Endothelial cell (in vitro differentiated cells): ENCODE data around the gene PLA2G4C. TPM values are rescaled to one million over a fixed set of nuclear protein-coding genes. Genes with fewer than 3 reads are reported as not detected.

Experiments
- DNase-seq: peaks from one replicate; pipeline ENCODE4 v3.0.0; 2021; ENCODE audit warnings: low spot score
- H3K27ac Mint-ChIP-seq: one replicate; pipeline ENCODE4 v1.8.0; 2021; ENCODE audit warnings: mixed read lengths, inconsistent platforms; ENCODE audit not compliant: unreplicated experiment
- H3K27me3 Mint-ChIP-seq: one replicate; pipeline ENCODE4 v1.8.0; 2021; ENCODE audit warnings: mild to moderate bottlenecking, moderate library complexity, mixed read lengths, inconsistent platforms; ENCODE audit not compliant: unreplicated experiment
- H3K36me3 Mint-ChIP-seq: one replicate; pipeline ENCODE4 v1.8.0; 2021; ENCODE audit warnings: mild to moderate bottlenecking, low read depth, mixed read lengths, inconsistent platforms; ENCODE audit not compliant: unreplicated experiment
- H3K4me1 Mint-ChIP-seq: one replicate; pipeline ENCODE4 v1.8.0; 2021; ENCODE audit warnings: mild to moderate bottlenecking, mixed read lengths, inconsistent platforms; ENCODE audit not compliant: unreplicated experiment
- H3K4me3 Mint-ChIP-seq: one replicate; pipeline ENCODE4 v1.8.0; 2021; ENCODE audit warnings: mild to moderate bottlenecking, mixed read lengths, inconsistent platforms; ENCODE audit not compliant: unreplicated experiment
- H3K9me3 Mint-ChIP-seq: one replicate; pipeline ENCODE4 v1.8.0; 2021; ENCODE audit warnings: mixed read lengths, inconsistent platforms; ENCODE audit not compliant: unreplicated experiment
- CTCF ChIP-seq: fragments of 200-600 bp; sonication (generic); IDR thresholded peaks from one replicate; pipeline ENCODE4 v1.5.0; 2021; ENCODE audit warnings: antibody characterized with exemption; ENCODE audit not compliant: unreplicated experiment
- total RNA-seq: library from RNA; stranded (reverse); fragmentation: NEBNext Ultra II Directional; extraction: Animal tissue kit (Norgen Biotek cat#: 25700); gene quantifications from one replicate; pipeline ENCODE4 v1.2.1, GENCODE V29; 2021; ENCODE audit not compliant: unreplicated experiment

Gene PLA2G4C
- total RNA-seq, 1 donor from 2014 or later = 1.1 TPM

- Mint-ChIP-seq H3K4me1 (peaks cover 5% of the 10 kb centered on the region), H3K27ac (no peak overlapping the region), H3K4me3 (no peak overlapping the region), H3K27me3 (peaks cover 2% of the 10 kb centered on the region), H3K9me3 (no peaks in the 10 kb centered on the region), H3K36me3 (no peaks in the 10 kb centered on the region)
- no peak for DNase-seq
- no peak for TF ChIP-seq CTCF
Measured at GRCh38 chr19:48025480-48025879, 85.1 kb downstream of the PLA2G4C start.

- Mint-ChIP-seq H3K27ac (no peak overlapping the region), H3K36me3 (no peaks in the 10 kb centered on the region), H3K9me3 (no peaks in the 10 kb centered on the region), H3K4me1 (no peaks in the 10 kb centered on the region), H3K4me3 (no peak overlapping the region), H3K27me3 (peaks cover 2% of the 10 kb centered on the region)
- no peak for TF ChIP-seq CTCF
- DNase-seq = no peak
Measured at GRCh38 chr19:48023518-48023917, 87.1 kb downstream of the PLA2G4C start.

DNA sequence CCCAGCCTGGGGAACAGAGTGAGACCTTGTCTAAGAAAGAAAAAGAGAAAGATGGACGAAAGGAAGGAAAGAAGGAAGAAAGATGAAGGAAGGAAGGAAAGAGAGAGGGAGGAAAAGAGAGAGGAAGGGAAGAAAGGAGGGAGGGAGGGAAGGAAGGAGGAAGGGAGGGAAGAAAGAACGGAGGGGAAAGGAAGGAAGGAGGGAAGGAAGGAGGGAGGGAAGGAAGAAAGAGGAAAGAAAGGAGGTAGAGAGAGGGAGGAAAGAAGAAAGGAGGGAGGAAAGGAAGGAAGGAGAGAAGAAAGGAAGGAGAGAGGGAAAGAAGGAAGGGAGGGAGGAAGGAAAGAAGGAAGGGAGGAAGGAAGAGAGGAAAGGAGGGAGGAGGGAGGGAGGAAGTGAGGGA, 87.6 kb downstream of the PLA2G4C start:
- DNase-seq = no peak
- Mint-ChIP-seq H3K4me1 (no peaks in the 10 kb centered on the region), H3K27me3 (peaks cover 2% of the 10 kb centered on the region), H3K27ac (no peak overlapping the region), H3K4me3 (no peak overlapping the region), H3K36me3 (no peaks in the 10 kb centered on the region), H3K9me3 (no peaks in the 10 kb centered on the region)
- no peak for TF ChIP-seq CTCF

GRCh38 chr19:48020686-48021085, 89.9 kb downstream of the PLA2G4C start:
- H3K4me3 Mint-ChIP-seq = no peak overlapping the region
- no peaks in the 10 kb centered on the region for H3K9me3 Mint-ChIP-seq
- DNase-seq = no peak
- H3K36me3 Mint-ChIP-seq = no peaks in the 10 kb centered on the region
- H3K27ac Mint-ChIP-seq = no peak overlapping the region
- TF ChIP-seq CTCF = no peak
- H3K4me1 Mint-ChIP-seq = no peaks in the 10 kb centered on the region
- no peaks in the 10 kb centered on the region for H3K27me3 Mint-ChIP-seq

DNA sequence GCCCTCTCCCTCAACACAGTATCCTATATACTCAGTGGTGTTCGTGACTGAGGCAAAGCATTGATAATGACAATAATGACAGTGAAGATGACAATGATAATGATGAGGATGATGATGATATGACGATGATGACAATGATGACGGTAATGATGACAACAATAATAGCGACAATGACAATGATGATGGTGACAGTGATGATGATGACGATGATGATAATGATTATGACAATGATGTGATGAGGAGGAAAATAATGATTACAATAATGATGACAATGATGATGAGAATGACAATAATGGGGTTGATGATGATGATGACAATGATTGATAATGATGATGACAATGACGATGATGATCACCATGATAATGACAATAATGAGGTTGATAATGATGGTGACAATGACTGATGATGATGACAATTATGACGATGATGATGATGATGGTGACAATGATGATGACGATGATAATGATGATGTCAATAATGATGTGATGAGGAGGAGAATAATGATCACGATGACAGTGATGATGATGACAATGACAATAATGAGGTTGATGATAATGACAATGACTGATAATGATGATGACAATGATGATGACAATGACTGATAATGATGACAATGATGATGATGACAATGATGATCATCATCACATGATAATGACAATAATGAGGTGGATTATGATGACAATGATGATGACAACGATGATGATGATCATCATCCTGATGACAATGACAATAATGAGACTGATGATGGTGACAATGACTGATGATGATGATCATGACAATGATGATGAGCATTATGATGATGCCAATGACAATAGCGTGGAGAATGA, 99.5 kb downstream of the PLA2G4C start:
- Mint-ChIP-seq H3K4me3 (no peak overlapping the region), H3K27me3 (no peaks in the 10 kb centered on the region), H3K9me3 (no peaks in the 10 kb centered on the region), H3K4me1 (no peaks in the 10 kb centered on the region), H3K36me3 (no peaks in the 10 kb centered on the region), H3K27ac (no peak overlapping the region)
- DNase-seq = no peak
- TF ChIP-seq CTCF = no peak
